Liver (tissue), 9 donors: ENCODE results near the gene HP. TPM values are rescaled to one million over a fixed set of nuclear protein-coding genes. Genes with fewer than 3 reads are reported as not detected.

Experiments
- DNase-seq: peaks from one replicate; pipeline ENCODE4 v3.0.0-alpha.2; 2017; ENCODE audit warnings: low spot score
- H3K27ac ChIP-seq, 2 donors: one replicate each; pipeline ENCODE4 v1.7.0; 2013; ENCODE audit warnings: inconsistent platforms in 2 of 2, low read length in 2 of 2, control low read depth in 1 of 2, low read depth in 1 of 2, mild to moderate bottlenecking in 1 of 2
- H3K27me3 ChIP-seq, 4 donors: one replicate each; pipeline versions ENCODE4 v1.6.1 to v1.7.0; 2013; ENCODE audit warnings: low read length in 3 of 4, inconsistent platforms in 1 of 4, mild to moderate bottlenecking in 1 of 4, moderate library complexity in 1 of 4; ENCODE audit not compliant: control insufficient read depth in 4 of 4, insufficient read depth in 4 of 4
- H3K36me3 ChIP-seq, 4 donors: one replicate each; pipeline versions ENCODE4 v1.6.1 to v1.7.0; 2013; ENCODE audit warnings: low read length in 3 of 4, mild to moderate bottlenecking in 3 of 4, low read depth in 1 of 4, moderate library complexity in 1 of 4; ENCODE audit not compliant: control insufficient read depth in 4 of 4, insufficient read depth in 3 of 4
- H3K4me1 ChIP-seq, 4 donors: one replicate each; pipeline versions ENCODE4 v1.6.1 to v1.7.0; 2013; ENCODE audit warnings: low read length in 3 of 4, mild to moderate bottlenecking in 3 of 4, moderate library complexity in 1 of 4; ENCODE audit not compliant: control insufficient read depth in 4 of 4, insufficient read depth in 4 of 4
- H3K4me3 ChIP-seq, 3 donors: one replicate each; pipeline versions ENCODE4 v1.6.1 to v1.7.0; 2013; ENCODE audit warnings: low read length in 3 of 3, control low read depth in 1 of 3, low read depth in 1 of 3, mild to moderate bottlenecking in 1 of 3
- H3K9ac ChIP-seq, 2 donors: one replicate each; pipeline ENCODE4 v1.7.0; 2013; ENCODE audit warnings: low read length in 2 of 2, mild to moderate bottlenecking in 2 of 2, moderate library complexity in 2 of 2, control low read depth in 1 of 2, low read depth in 1 of 2
- H3K9me3 ChIP-seq, 4 donors: one replicate each; pipeline versions ENCODE4 v1.6.1 to v1.7.0; 2013; ENCODE audit warnings: low read length in 3 of 4; ENCODE audit not compliant: control insufficient read depth in 4 of 4
- EGR1 ChIP-seq, 2 donors: IDR thresholded peaks; 2 replicates each; pipeline ENCODE4 v1.6.1; 2016 to 2018; ENCODE audit warnings: antibody characterized with exemption in 2 of 2, low read depth in 2 of 2
- FOXA1 ChIP-seq: IDR thresholded peaks from 2 replicates; pipeline ENCODE4 v1.6.1; 2016; ENCODE audit warnings: antibody characterized with exemption
- FOXA2 ChIP-seq: IDR thresholded peaks from 2 replicates; pipeline ENCODE4 v1.6.1; 2016; ENCODE audit warnings: antibody characterized with exemption
- GABPA ChIP-seq, 2 donors: IDR thresholded peaks in 1 of 2; conservative IDR thresholded peaks in 1 of 2; 2 replicates each; pipeline ENCODE4 v1.6.1; 2016; ENCODE audit warnings: antibody characterized with exemption in 2 of 2, mild to moderate bottlenecking in 1 of 2, moderate library complexity in 1 of 2
- HNF4A ChIP-seq, 2 donors: conservative IDR thresholded peaks; 2 replicates each; pipeline ENCODE4 v1.6.1; 2016; ENCODE audit warnings: antibody characterized with exemption in 2 of 2, mild to moderate bottlenecking in 2 of 2
- HNF4G ChIP-seq: IDR thresholded peaks from 2 replicates; pipeline ENCODE4 v1.6.1; 2016; ENCODE audit warnings: antibody characterized with exemption
- JUND ChIP-seq, 2 donors: IDR thresholded peaks; 2 replicates each; pipeline ENCODE4 v1.6.1; 2016; ENCODE audit warnings: antibody characterized with exemption in 2 of 2
- NR2F2 ChIP-seq: IDR thresholded peaks from 2 replicates; pipeline ENCODE4 v1.6.1; 2016; ENCODE audit warnings: antibody characterized with exemption
- RAD21 ChIP-seq, 2 donors: IDR thresholded peaks; 2 replicates each; pipeline ENCODE4 v1.6.1; 2016; ENCODE audit warnings: antibody characterized with exemption in 2 of 2, mild to moderate bottlenecking in 2 of 2
- RXRA ChIP-seq, 2 donors: IDR thresholded peaks; 2 replicates each; pipeline ENCODE4 v1.6.1; 2017 to 2018; ENCODE audit warnings: antibody characterized with exemption in 2 of 2, mild to moderate bottlenecking in 1 of 2
- SP1 ChIP-seq: IDR thresholded peaks from 2 replicates; pipeline ENCODE4 v1.6.1; 2018; ENCODE audit warnings: antibody characterized with exemption, mild to moderate bottlenecking
- TAF1 ChIP-seq: conservative IDR thresholded peaks from 2 replicates; pipeline ENCODE4 v1.6.1; 2016; ENCODE audit warnings: antibody characterized with exemption, mild to moderate bottlenecking
- YY1 ChIP-seq: IDR thresholded peaks from 2 replicates; pipeline ENCODE4 v1.6.1; 2016; ENCODE audit warnings: antibody characterized with exemption, mild to moderate bottlenecking
- whole genome bisulfite sequencing: extraction: QIAGEN DNeasy Blood & Tissue Kit; methylation state at CpG from one replicate; pipeline ENCODE4 v1.1.7; 2013; 5-methylcytosine and 5-hydroxymethylcytosine counted together
- polyA plus RNA-seq, 2 donors: library from polyadenylated mRNA; stranded (reverse) in 1 of 2; unstranded in 1 of 2; fragments of 200-250 nt in 1 of 2; fragments of >200 nt in 1 of 2; fragmentation: Nextera tagmentation in 1 of 2; extraction: Ambion mirVana in 1 of 2; gene quantifications; one replicate each; pipeline versions ENCODE4 v1.2.1 to v1.2.3, GENCODE V29; 2013 to 2015
- total RNA-seq, 2 donors: library from RNA; depleted of rRNA; stranded (reverse); fragments of >200 nt; gene quantifications; one replicate each; pipeline ENCODE4 v1.2.3, GENCODE V29; 2014
- TF ChIP-seq, protein P1 (sequence below): IDR thresholded peaks from 2 replicates; pipeline ENCODE4 v1.6.1; 2016; ENCODE audit warnings: antibody characterized with exemption
- TF ChIP-seq, protein P2 (sequence below): fragments of 150-350 bp; IDR thresholded peaks from 2 replicates; pipeline ENCODE4 v1.5.1; 2017; ENCODE audit warnings: improper control_type of control experiment, low read depth, low read length; ENCODE audit not compliant: missing input control
- TF ChIP-seq, protein P3 (sequence below): IDR thresholded peaks from 2 replicates; pipeline ENCODE4 v1.6.1; 2016; ENCODE audit warnings: antibody characterized with exemption
- TF ChIP-seq, protein P4 (sequence below): IDR thresholded peaks from 2 replicates; pipeline ENCODE4 v1.6.1; 2016; ENCODE audit warnings: antibody characterized with exemption, mild to moderate bottlenecking
- donor health status: healthy.
- donor health status: healthy.
- donor health status: healthy.
- donor health status: healthy.
- donor health status: healthy.

Gene HP
- total and polyA plus RNA-seq, 4 donors: 13,922 to 117,679 (median 53,485) TPM

DNA sequence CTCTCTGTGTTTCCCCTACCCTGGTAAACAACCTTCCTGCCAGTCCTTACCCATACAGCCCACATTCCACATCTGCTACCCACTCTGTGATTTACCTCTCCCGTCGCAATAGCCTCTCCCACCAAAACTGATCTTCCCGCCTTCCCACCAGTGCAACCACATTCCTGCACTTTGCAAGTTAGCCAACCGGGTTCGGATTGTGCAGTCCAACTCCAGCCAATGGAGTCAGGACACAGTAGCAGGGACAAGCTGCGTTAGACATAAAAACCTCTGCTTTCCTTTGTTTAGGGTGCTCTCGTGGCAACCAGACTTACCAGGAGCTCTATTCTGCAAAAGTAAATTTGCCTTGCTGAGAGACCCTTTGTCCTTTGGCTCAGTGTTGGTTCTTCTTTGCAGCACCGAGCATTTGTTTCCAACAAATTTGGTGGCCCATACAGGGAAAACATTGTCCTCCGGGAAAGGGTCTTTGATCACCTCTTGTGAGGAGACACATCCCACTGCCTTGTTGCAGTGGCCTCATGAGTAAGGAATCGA lies 10.1 kb downstream of the HP start:
- no peak for DNase-seq
- WGBS: 48% methylated on average over 10 of the region's 10 CpGs
- TF ChIP-seq, protein P1, sequence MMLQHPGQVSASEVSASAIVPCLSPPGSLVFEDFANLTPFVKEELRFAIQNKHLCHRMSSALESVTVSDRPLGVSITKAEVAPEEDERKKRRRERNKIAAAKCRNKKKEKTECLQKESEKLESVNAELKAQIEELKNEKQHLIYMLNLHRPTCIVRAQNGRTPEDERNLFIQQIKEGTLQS: no peak
- TF ChIP-seq RAD21 (IDR thresholded peaks at IDR 0.05) (no peak), NR2F2 (no peak), EGR1 (IDR thresholded peaks at IDR 0.05; ENCODE audit: low read depth in 2 of 2) (no peak), JUND (IDR thresholded peaks at IDR 0.05) (peak in 1 of 2 donors; percentile 44)
- H3K27ac ChIP-seq: peak overlapping the region; percentile 20 to 66
- no peaks in the 10 kb centered on the region for H3K9me3 ChIP-seq
- H3K4me1 ChIP-seq: peaks cover 1 to 28% (median 15%) of the 10 kb centered on the region in 4 donors
- peak overlapping the region; percentile 26 to 66 (median 55) for H3K4me3 ChIP-seq
- peak overlapping the region; percentile 2 to 46 for H3K9ac ChIP-seq
- H3K27me3 ChIP-seq: no peaks in the 10 kb centered on the region
- H3K36me3 ChIP-seq: peaks cover 0 to 11% (median 5%) of the 10 kb centered on the region in 4 donors

DNA sequence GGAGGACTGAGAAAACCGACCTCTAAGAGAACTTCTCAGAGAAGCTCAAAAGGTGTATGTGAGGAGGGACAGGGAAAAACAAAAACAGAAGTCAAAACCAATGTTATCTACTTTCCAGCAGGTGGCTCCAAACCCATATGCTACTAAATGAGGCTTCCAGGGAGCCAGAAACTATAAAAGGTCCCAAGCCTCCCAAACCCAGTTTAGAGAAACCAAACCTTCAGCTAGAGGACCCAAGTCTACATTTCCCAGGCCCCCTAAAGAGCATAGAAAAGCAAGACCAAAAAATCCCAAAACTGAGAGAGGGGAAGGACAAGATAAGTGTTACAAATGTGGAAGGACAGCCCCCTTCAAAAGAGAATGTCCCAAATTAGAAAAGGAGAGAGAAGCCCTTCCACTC lies 12.4 kb downstream of the HP start:
- Histone ChIP-seq H3K4me1 (peaks cover 1 to 28% (median 15%) of the 10 kb centered on the region in 4 donors), H3K36me3 (peaks cover 0 to 24% (median 8%) of the 10 kb centered on the region in 4 donors), H3K9ac (no peak overlapping the region), H3K27me3 (no peaks in the 10 kb centered on the region), H3K4me3 (no peak overlapping the region), H3K9me3 (no peaks in the 10 kb centered on the region), H3K27ac (peak overlapping the region in 1 of 2 donors; percentile 16)
- TF ChIP-seq GABPA (IDR thresholded peaks at IDR 0.05 in 1 of 2, conservative IDR thresholded peaks at IDR 0.05 in 1 of 2) (no peak), SP1 (no peak), FOXA1 (no peak), NR2F2 (no peak), RXRA (IDR thresholded peaks at IDR 0.05) (no peak), HNF4G (no peak), JUND (IDR thresholded peaks at IDR 0.05) (no peak), RAD21 (IDR thresholded peaks at IDR 0.05) (peak; percentile 83 to 86), FOXA2 (no peak), EGR1 (IDR thresholded peaks at IDR 0.05; ENCODE audit: low read depth in 2 of 2) (no peak)
- TF ChIP-seq, protein P2, sequence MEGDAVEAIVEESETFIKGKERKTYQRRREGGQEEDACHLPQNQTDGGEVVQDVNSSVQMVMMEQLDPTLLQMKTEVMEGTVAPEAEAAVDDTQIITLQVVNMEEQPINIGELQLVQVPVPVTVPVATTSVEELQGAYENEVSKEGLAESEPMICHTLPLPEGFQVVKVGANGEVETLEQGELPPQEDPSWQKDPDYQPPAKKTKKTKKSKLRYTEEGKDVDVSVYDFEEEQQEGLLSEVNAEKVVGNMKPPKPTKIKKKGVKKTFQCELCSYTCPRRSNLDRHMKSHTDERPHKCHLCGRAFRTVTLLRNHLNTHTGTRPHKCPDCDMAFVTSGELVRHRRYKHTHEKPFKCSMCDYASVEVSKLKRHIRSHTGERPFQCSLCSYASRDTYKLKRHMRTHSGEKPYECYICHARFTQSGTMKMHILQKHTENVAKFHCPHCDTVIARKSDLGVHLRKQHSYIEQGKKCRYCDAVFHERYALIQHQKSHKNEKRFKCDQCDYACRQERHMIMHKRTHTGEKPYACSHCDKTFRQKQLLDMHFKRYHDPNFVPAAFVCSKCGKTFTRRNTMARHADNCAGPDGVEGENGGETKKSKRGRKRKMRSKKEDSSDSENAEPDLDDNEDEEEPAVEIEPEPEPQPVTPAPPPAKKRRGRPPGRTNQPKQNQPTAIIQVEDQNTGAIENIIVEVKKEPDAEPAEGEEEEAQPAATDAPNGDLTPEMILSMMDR: peak; percentile 61
- DNase-seq: no peak
- WGBS: 10% methylated on average over 1 of the region's 1 CpG

DNA sequence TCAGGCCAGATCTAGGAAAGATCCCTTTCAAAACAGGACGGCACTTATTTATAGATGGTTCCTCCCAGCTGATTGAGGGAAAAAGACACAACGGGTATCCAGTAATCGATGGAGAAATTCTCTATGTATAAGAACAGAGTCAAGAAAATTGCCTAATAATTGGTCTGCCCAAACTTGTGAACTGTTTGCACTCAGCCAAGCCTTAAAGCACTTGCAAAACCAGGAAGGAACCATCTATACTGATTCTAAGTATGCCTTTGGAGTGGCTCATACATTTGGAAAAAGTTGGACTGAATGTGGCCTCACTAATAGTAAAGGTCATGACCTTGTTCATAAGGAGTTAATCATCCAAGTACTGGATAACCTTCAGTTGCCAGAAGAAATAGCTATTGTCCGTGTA lies 14.6 kb downstream of the HP start:
- Histone ChIP-seq H3K27ac (no peak overlapping the region), H3K9me3 (no peaks in the 10 kb centered on the region), H3K27me3 (no peaks in the 10 kb centered on the region), H3K36me3 (peaks cover 0 to 29% (median 16%) of the 10 kb centered on the region in 4 donors), H3K9ac (no peak overlapping the region), H3K4me1 (peaks cover 0 to 24% (median 15%) of the 10 kb centered on the region in 4 donors), H3K4me3 (no peak overlapping the region)
- WGBS: 63% methylated on average over 4 of the region's 4 CpGs
- TF ChIP-seq RAD21 (IDR thresholded peaks at IDR 0.05) (no peak), TAF1 (no peak), FOXA1 (no peak), HNF4G (no peak), NR2F2 (no peak), SP1 (no peak), FOXA2 (no peak), HNF4A (conservative IDR thresholded peaks at IDR 0.05) (no peak), GABPA (IDR thresholded peaks at IDR 0.05 in 1 of 2, conservative IDR thresholded peaks at IDR 0.05 in 1 of 2) (no peak), YY1 (no peak)
- TF ChIP-seq, protein P1: no peak
- TF ChIP-seq, protein P2: no peak
- TF ChIP-seq, protein P3, sequence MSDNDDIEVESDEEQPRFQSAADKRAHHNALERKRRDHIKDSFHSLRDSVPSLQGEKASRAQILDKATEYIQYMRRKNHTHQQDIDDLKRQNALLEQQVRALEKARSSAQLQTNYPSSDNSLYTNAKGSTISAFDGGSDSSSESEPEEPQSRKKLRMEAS: no peak
- TF ChIP-seq, protein P4, sequence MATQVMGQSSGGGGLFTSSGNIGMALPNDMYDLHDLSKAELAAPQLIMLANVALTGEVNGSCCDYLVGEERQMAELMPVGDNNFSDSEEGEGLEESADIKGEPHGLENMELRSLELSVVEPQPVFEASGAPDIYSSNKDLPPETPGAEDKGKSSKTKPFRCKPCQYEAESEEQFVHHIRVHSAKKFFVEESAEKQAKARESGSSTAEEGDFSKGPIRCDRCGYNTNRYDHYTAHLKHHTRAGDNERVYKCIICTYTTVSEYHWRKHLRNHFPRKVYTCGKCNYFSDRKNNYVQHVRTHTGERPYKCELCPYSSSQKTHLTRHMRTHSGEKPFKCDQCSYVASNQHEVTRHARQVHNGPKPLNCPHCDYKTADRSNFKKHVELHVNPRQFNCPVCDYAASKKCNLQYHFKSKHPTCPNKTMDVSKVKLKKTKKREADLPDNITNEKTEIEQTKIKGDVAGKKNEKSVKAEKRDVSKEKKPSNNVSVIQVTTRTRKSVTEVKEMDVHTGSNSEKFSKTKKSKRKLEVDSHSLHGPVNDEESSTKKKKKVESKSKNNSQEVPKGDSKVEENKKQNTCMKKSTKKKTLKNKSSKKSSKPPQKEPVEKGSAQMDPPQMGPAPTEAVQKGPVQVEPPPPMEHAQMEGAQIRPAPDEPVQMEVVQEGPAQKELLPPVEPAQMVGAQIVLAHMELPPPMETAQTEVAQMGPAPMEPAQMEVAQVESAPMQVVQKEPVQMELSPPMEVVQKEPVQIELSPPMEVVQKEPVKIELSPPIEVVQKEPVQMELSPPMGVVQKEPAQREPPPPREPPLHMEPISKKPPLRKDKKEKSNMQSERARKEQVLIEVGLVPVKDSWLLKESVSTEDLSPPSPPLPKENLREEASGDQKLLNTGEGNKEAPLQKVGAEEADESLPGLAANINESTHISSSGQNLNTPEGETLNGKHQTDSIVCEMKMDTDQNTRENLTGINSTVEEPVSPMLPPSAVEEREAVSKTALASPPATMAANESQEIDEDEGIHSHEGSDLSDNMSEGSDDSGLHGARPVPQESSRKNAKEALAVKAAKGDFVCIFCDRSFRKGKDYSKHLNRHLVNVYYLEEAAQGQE: no peak
- DNase-seq: no peak
